Epithelial cell of esophagus (primary cell): ENCODE data around the gene VPS9D1.

Experiments
- DNase-seq: peaks from one replicate; pipeline ENCODE4 v3.0.0; 2010; ENCODE audit warnings: low read depth
- H3K4me3 ChIP-seq: 2 replicates; pipeline ENCODE4 v1.5.1; 2011; ENCODE audit warnings: mild to moderate bottlenecking, low read length, control low read depth
- TF ChIP-seq, protein P1 (sequence below): IDR thresholded peaks from 2 replicates; pipeline ENCODE4 v1.5.1; 2011; ENCODE audit warnings: low read depth, mild to moderate bottlenecking, low read length, control low read depth, inconsistent platforms; ENCODE audit not compliant: insufficient read depth; ENCODE audit errors: missing control alignments

VPS9D1 gene

DNA sequence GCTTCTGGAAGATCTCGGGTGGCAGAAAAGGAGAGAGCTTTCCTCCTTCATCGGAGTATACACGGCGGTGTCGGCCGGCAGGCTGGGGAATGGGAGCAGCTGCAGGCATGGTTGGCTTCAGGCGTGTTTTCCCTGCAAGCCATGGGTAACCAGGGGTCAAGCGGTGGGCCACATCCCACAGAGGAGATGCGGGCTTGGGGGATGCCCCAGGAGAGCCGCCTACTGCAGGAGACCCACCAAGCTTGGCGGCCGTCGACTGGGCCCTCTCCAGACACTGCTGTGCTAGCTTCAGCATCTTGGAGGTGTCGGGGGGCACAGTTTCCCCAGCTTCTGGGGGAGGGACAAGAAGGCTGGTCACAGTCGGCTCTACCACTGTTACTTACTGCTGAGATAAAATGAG is 4.2 kb downstream of the VPS9D1 start:
- no peak for DNase-seq
- no peak overlapping the region for H3K4me3 ChIP-seq
- TF ChIP-seq, protein P1, sequence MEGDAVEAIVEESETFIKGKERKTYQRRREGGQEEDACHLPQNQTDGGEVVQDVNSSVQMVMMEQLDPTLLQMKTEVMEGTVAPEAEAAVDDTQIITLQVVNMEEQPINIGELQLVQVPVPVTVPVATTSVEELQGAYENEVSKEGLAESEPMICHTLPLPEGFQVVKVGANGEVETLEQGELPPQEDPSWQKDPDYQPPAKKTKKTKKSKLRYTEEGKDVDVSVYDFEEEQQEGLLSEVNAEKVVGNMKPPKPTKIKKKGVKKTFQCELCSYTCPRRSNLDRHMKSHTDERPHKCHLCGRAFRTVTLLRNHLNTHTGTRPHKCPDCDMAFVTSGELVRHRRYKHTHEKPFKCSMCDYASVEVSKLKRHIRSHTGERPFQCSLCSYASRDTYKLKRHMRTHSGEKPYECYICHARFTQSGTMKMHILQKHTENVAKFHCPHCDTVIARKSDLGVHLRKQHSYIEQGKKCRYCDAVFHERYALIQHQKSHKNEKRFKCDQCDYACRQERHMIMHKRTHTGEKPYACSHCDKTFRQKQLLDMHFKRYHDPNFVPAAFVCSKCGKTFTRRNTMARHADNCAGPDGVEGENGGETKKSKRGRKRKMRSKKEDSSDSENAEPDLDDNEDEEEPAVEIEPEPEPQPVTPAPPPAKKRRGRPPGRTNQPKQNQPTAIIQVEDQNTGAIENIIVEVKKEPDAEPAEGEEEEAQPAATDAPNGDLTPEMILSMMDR: no peak

DNA sequence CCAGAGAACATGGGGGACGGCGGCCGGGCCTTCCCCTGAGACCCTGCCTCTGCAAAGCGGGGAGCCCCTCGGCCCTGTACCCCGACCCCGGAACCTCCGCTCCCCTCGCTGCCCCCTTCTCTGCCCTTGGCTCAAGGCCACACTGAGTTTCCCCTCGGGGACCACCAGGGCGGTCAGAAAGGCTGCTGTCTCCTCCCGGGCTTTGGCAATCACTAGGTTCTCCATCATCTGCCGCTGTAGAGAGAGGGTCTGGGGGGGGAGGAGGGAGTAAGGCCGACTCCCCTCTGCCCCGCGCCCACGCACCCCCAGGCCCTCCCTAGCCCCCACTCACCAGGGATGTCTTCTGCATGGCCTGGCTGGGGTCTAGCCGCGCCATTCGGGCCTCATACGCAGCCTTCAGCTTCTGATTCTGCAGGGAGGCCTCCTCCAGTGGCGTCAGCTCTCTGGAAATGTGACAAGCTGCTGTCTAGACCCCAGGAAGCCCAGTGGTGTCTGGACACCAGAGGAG is 8.4 kb downstream of the VPS9D1 start:
- DNase-seq: no peak
- H3K4me3 ChIP-seq: peak overlapping the region; percentile 73
- TF ChIP-seq, protein P1: no peak

DNA sequence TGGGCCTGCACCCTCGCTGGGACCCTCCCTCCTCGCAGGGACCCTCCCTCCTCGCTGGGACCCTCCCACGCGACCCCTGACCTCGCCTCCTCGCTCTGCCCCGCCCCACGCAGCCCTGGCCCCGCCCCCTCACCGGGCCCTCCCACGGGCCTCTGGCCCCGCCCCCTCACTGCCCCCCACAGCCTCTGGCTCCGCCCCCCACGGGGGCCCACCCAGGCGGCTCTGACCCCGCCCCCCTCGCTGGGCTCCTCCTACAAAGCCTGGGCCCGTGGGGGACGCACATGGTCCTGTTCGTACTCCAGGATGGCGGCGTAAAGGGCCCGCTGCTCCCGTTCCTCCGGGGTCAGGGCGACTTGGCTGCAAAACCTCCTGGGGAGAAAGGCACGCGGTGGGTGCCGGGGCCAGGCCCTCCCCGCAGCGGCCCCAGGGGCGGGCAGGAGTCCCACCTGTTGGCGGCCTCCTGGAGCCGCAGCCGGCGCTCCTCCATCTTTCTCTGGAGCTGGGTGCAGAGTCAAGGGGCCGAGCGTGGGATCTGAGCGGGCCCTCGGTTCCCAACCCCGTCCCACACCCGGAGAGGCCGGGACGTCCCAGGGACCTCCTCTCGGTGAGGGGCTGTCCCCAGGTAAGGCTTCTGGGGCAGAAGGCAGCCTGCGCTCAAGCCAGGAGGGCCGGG is 9.0 kb downstream of the VPS9D1 start:
- H3K4me3 ChIP-seq: peak overlapping the region; percentile 73
- TF ChIP-seq, protein P1: no peak
- DNase-seq: peak; percentile 74

DNA sequence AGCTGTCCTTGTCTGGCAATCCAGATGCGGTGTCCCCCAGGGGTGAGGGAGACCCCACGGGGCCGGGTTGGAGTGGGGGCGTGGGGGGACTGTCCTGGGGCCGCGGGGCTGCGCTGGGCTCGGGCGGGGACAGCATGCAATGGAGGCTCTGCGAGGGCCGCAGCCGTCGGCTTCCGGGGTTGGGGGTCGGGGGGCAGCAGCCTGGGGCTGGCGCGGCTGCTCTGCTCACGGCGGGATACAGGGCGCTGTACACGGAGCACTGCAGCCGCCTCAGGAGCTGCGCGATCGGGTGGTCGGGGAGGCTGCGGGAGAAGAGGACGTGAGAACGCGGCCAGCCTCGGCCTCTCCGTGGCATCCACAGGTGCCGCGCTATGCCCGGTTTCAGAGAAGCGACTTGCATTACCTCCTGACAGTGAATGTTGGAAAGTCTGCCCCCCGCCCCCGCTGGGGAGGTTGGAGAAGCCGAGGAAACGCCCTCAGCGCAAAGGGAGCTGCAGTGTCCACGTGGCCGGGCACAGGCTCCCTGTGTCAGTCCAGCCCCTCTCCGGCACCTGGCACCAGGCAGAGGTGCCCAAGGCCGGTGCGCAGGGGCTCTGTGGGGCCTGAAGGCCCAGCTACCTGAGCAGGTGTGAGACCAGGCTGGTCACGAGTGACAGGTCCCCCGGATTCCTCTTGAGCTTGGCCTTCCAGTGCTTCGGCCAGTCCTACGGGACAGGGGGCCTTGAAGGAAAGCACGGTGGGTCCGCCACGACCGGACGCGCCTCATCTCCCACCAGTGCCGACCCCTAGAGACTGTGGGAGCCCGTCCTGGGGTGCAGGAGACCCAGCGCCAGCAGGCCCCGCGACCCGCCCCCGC is 9.8 kb downstream of the VPS9D1 start:
- TF ChIP-seq, protein P1: no peak
- no peak for DNase-seq
- no peak overlapping the region for H3K4me3 ChIP-seq

DNA sequence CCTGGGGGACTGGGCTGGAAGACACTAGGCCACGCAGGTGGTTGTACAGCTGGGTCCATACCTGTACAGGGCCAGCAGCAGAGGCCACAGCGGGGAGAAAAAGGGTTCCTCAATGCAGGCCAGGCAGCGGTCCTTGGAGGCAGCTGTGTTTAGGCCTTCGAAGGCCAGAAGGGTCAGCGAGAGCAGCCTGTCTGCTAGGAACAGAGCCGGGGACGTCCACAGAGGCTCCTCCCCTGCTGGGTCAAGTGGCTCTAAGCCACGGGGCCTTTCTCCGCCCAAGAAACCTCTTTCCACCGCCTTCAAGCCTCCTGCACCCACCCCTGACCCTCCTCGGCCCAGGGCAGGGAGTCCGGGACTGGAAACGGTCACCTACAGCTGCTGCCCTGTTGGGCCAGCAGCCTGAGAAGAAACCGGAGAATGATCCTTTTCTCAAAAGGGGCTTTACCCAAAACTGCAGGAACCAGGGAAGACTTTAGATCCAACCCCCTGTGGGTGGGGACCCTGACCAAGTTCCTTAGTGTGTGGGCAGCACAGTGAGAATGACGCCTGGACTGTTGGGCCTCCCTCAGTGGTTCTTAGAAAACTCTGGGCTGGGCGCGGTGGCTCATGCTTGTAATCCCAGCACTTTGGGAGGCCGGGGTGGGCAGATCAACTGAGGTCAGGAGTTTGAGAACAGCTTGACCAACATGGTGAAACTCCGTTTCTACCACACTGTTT is 10.8 kb downstream of the VPS9D1 start:
- DNase-seq: no peak
- H3K4me3 ChIP-seq: no peak overlapping the region
- TF ChIP-seq, protein P1: no peak

DNA sequence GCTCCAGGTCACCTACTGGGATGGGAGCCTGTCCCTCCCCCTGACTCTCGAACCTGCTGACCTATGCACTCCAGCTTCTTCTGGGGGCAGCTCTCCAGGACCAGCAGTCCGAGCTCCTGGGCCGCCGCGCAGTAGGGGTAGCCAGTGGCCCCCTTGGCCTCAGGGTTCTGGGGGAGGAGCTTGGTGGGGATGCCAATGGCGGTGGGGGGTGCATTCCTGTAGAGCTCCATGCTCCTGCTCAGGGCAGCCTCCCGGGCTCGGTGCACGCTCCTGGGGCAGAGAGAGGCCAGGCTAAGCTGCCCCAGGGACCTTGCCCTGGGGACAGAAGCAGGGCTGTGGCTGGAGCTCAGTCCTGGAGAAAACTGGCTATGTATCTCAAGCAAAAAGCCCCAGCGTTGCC is 11.5 kb downstream of the VPS9D1 start:
- DNase-seq: no peak
- no peak overlapping the region for H3K4me3 ChIP-seq
- TF ChIP-seq, protein P1: no peak
